GM13976 (cell line): ENCODE data around the gene FBXW5.

Experiments used
- DNase-seq: peaks from one replicate; pipeline ENCODE4 v3.0.0; 2012; ENCODE audit warnings: low spot score
- CTCF ChIP-seq: IDR thresholded peaks from 2 replicates; pipeline ENCODE4 v1.5.1; 2012; ENCODE audit warnings: borderline replicate concordance, mild to moderate bottlenecking; ENCODE audit not compliant: insufficient read depth; ENCODE audit errors: extremely low read depth, missing control alignments, control extremely low read depth
- in situ Hi-C: fragments of 300-500 bp; cut with MboI; formaldehyde crosslinking; loops from one replicate; pipeline ENCODE4 v1.12.0; 2022; ENCODE audit warnings: low sequenced_read_pairs, mixed read lengths, inconsistent platforms; ENCODE audit not compliant: unreplicated experiment

Gene FBXW5

DNA sequence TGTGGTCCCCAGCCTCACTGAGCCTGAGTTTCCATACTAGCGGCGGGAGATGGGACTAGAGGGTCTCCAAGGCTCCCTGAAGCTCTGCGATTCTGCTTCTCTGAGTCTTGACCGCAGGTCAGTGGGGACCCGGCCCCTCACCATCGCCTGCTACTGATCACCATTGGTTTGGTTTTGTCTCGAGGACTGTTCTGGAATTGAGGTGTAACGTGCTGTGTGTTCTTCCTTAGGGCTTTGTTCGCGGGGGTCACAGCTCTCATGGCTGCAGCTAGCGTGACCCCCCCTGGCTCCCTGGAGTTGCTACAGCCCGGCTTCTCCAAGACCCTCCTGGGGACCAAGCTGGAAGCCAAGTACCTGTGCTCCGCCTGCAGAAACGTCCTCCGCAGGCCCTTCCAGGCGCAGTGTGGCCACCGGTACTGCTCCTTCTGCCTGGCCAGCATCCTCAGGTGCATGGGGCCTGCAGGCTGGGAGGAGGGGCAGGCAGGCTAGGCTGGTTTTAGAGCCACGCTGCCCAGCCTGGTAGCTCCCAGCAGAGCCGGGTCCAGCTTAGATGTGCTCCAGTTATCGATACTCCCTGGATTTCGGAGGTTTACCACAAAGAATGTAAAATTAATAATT lies 45.9 kb downstream of the FBXW5 start:
- in situ Hi-C loops = no loop called here
- TF ChIP-seq CTCF = no peak
- DNase-seq = no peak

DNA sequence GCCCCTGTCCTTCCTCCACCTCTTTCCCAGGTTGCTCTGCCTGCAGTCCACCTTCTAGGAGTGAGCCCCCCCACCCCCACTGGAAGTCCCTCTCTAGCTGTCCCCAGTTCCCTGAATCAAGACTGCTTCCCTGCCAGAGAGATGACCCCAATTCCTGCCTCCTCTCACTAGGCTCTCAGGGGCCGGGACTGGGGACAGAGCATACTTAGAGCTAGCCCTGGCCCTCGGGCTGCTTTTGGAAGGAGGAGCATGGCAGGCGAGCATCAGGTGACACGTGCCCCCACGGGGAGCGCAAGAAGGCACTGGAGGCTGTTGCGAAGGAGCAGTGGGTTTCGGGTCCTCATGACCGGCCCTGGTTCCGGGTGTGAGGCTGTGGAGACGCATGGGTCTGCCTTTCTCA lies 48.5 kb downstream of the FBXW5 start:
- in situ Hi-C loops = no loop called here
- no peak for TF ChIP-seq CTCF
- no peak for DNase-seq

GRCh38 chr9:136890661-136891060 lies 53.9 kb downstream of the FBXW5 start:
- no peak for DNase-seq
- in situ Hi-C loops = no loop called here
- no peak for TF ChIP-seq CTCF
